Activated CD4-positive, alpha-beta T cell treated with anti-CD3 and anti-CD28 coated beads, Interleukin-2, amount 10 ng/mL, durations not matched to agents 7 days and 5 days (primary cell): ENCODE data around the gene MRPL20. TPM values are rescaled to one million over a fixed set of nuclear protein-coding genes. Genes with fewer than 3 reads are reported as not detected.
"Not testable (repeated sequence)": the region's sequence is repeated elsewhere in the genome, so short reads cannot be mapped to it uniquely, and the experiment has no call there.

Experiments used
- CTCF ChIA-PET: fragments of 350-600 bp; sonication (Branson Sonifier 250); formaldehyde crosslinking; loops from one replicate; lab custom pipeline; 2021; ENCODE audit warnings: antibody characterized with exemption; lab: Charles Lee
- POLR2A ChIA-PET: fragments of 350-600 bp; sonication (Branson Sonifier 250); formaldehyde crosslinking; loops from one replicate; lab custom pipeline; 2021; ENCODE audit warnings: antibody characterized with exemption; lab: Charles Lee
- DNase-seq: peaks from one replicate; pipeline ENCODE4 v3.0.0-alpha.2; 2020
- H3K27ac Mint-ChIP-seq: one replicate; pipeline ENCODE4 v1.8.0; 2021; ENCODE audit warnings: mild to moderate bottlenecking, moderate library complexity, mixed read lengths
- H3K27me3 Mint-ChIP-seq: one replicate; pipeline ENCODE4 v1.8.0; 2021; ENCODE audit warnings: mixed read lengths
- H3K36me3 Mint-ChIP-seq: one replicate; pipeline ENCODE4 v1.8.0; 2021; ENCODE audit warnings: low read depth, mixed read lengths
- H3K4me1 Mint-ChIP-seq: one replicate; pipeline ENCODE4 v1.8.0; 2021; ENCODE audit warnings: mixed read lengths
- H3K4me3 Mint-ChIP-seq: one replicate; pipeline ENCODE4 v1.8.0; 2021; ENCODE audit warnings: mild to moderate bottlenecking, moderate library complexity, mixed read lengths
- H3K9me3 Mint-ChIP-seq: one replicate; pipeline ENCODE4 v1.8.0; 2021; ENCODE audit warnings: mixed read lengths
- total RNA-seq, 2 experiments: library from RNA; stranded (reverse); gene quantifications; one replicate each; pipeline ENCODE4 v1.2.3, GENCODE V29; 2021

MRPL20 gene
- total RNA-seq, 2 experiments from 2014 or later: 98.6 to 107 TPM

- Mint-ChIP-seq H3K27ac (no peak overlapping the region), H3K4me3 (no peak overlapping the region), H3K9me3 (no peaks in the 10 kb centered on the region), H3K36me3 (no peaks in the 10 kb centered on the region), H3K27me3 (peaks cover 5% of the 10 kb centered on the region), H3K4me1 (peaks cover 14% of the 10 kb centered on the region)
- CTCF ChIA-PET: interaction anchor here (0.9 kb wide), 1 partner anchor 20 kb away, joined by 3 read pairs; no protein-coding TSS in a partner anchor
- DNase-seq: no peak
- POLR2A ChIA-PET: no interaction called here
Observed at GRCh38 chr1:1420654-1421141, 13.6 kb upstream of the MRPL20 start.

- ChIA-PET POLR2A (no interaction called here), CTCF (interaction anchor here (0.9 kb wide), 1 partner anchor 20 kb away, joined by 3 read pairs; no protein-coding TSS in a partner anchor)
- no peak overlapping the region for H3K4me3 Mint-ChIP-seq
- H3K9me3 Mint-ChIP-seq: no peaks in the 10 kb centered on the region
- peaks cover 14% of the 10 kb centered on the region for H3K4me1 Mint-ChIP-seq
- H3K27ac Mint-ChIP-seq: no peak overlapping the region
- H3K27me3 Mint-ChIP-seq: peaks cover 4% of the 10 kb centered on the region
- DNase-seq: no peak
- no peaks in the 10 kb centered on the region for H3K36me3 Mint-ChIP-seq
Observed at GRCh38 chr1:1419813-1420653, 12.9 kb upstream of the MRPL20 start.

GRCh38 chr1:1419363-1419812, 12.3 kb upstream of the MRPL20 start:
- peaks cover 14% of the 10 kb centered on the region for H3K4me1 Mint-ChIP-seq
- DNase-seq: no peak
- CTCF ChIA-PET: interaction anchor here (1.3 kb wide), 1 partner anchor 19 kb away, joined by 3 read pairs; no protein-coding TSS in a partner anchor
- H3K27ac Mint-ChIP-seq: no peak overlapping the region
- H3K36me3 Mint-ChIP-seq: no peaks in the 10 kb centered on the region
- H3K9me3 Mint-ChIP-seq: no peaks in the 10 kb centered on the region
- H3K4me3 Mint-ChIP-seq: no peak overlapping the region
- peaks cover 4% of the 10 kb centered on the region for H3K27me3 Mint-ChIP-seq
- POLR2A ChIA-PET: no interaction called here

DNA sequence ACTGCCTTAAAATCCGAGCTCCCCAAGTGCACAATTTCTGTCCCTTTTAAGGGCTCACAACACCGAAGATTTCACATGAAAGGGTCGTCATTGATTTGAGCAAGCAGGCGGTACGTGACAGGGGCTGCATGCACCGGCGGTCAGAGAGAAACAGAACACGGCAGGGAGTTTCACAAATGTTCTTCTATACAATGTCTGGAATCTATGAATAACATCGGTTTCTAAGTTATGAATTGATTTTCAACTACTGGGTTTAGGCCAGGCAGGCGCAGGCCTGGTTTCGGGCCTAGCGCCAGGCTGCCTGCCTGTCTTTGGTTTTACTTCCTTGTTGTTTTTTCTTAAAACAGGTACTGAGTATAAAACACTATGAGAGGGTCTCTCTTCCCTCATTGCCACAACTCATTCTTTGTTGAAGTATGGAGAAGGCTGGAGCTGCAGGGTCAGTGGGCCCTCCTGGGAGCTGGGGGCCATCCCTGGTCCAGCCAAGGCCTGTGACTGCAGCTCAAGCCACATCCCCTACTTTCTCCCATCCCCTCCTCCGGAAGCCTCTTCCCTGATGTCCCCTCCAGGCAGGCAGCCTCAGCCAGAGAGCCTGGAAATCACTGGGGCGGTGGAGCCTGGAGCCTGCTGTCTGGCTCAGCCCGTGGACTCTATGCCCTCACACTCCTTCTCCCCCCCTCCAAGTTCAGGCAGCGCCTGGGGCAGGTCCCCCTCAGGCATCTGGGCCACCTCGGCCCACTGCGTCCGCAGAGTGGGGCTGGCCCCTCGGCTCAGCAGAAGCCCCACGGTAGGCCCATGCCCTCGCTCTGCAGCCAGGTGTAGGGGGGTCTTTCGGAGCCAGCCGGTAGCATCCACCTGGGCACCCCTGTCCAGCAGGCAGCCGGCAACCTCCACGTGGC, 11.6 kb upstream of the MRPL20 start:
- Mint-ChIP-seq H3K27ac (no peak overlapping the region), H3K4me1 (peaks cover 14% of the 10 kb centered on the region), H3K9me3 (no peaks in the 10 kb centered on the region), H3K36me3 (no peaks in the 10 kb centered on the region), H3K27me3 (peaks cover 4% of the 10 kb centered on the region), H3K4me3 (no peak overlapping the region)
- ChIA-PET CTCF (interaction anchor here (1.0 to 1.3 kb wide), 2 partner anchors 12 to 18 kb away, joined by 3 read pairs; no protein-coding TSS in a partner anchor), POLR2A (no interaction called here)
- no peak for DNase-seq

GRCh38 chr1:1417825-1418463, 10.9 kb upstream of the MRPL20 start:
- H3K36me3 Mint-ChIP-seq, H3K27me3 Mint-ChIP-seq, POLR2A ChIA-PET, H3K27ac Mint-ChIP-seq, H3K4me3 Mint-ChIP-seq, H3K9me3 Mint-ChIP-seq, DNase-seq: not testable (repeated sequence)
- CTCF ChIA-PET: interaction anchor here (1.0 to 1.3 kb wide), 2 partner anchors 13 to 17 kb away, joined by 3 read pairs; no protein-coding TSS in a partner anchor
- peaks cover 14% of the 10 kb centered on the region for H3K4me1 Mint-ChIP-seq

GRCh38 chr1:1417396-1417795, 10.3 kb upstream of the MRPL20 start:
- POLR2A ChIA-PET, H3K36me3 Mint-ChIP-seq, H3K27me3 Mint-ChIP-seq, H3K27ac Mint-ChIP-seq, H3K4me3 Mint-ChIP-seq, DNase-seq, H3K9me3 Mint-ChIP-seq, CTCF ChIA-PET: not testable (repeated sequence)
- peaks cover 14% of the 10 kb centered on the region for H3K4me1 Mint-ChIP-seq

DNA sequence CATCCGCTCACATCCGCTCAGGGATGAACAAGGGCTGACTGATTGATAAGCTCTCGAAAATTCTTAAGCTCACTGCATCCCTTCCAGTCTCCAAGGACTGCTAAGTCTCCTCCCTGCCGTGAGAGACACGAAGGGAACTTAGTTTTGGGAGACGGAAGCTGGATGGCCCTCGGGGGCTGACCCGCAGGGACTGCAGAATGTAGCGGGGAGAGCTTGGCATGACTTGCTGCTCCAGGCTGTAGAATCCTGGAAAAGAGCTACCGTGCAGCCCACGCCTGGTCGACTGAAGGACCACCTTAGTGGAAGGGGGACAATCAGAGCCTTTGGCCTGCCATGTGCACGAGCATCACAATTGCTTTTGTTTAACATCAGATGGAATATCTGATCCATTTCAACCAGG, 8.7 kb upstream of the MRPL20 start:
- DNase-seq: no peak
- Mint-ChIP-seq H3K4me3 (no peak overlapping the region), H3K9me3 (peaks cover 2% of the 10 kb centered on the region), H3K27ac (no peak overlapping the region), H3K27me3 (peaks cover 3% of the 10 kb centered on the region), H3K36me3 (peaks cover 4% of the 10 kb centered on the region), H3K4me1 (peaks cover 14% of the 10 kb centered on the region)
- ChIA-PET POLR2A (no interaction called here), CTCF (interaction anchor here (1.1 to 1.6 kb wide), 4 partner anchors 9 to 43 kb away, joined by 3 to 5 read pairs (median 3); no protein-coding TSS in a partner anchor)

GRCh38 chr1:1412311-1412902, 5.3 kb upstream of the MRPL20 start:
- H3K4me3 Mint-ChIP-seq, POLR2A ChIA-PET, H3K9me3 Mint-ChIP-seq, H3K27ac Mint-ChIP-seq, DNase-seq, H3K27me3 Mint-ChIP-seq, H3K36me3 Mint-ChIP-seq, CTCF ChIA-PET: not testable (repeated sequence)
- H3K4me1 Mint-ChIP-seq: peaks cover 12% of the 10 kb centered on the region

GRCh38 chr1:1411626-1412025, 4.5 kb upstream of the MRPL20 start:
- Mint-ChIP-seq H3K4me3 (no peak overlapping the region), H3K4me1 (peaks cover 12% of the 10 kb centered on the region), H3K27ac (no peak overlapping the region), H3K27me3 (no peaks in the 10 kb centered on the region), H3K9me3 (peaks cover 2% of the 10 kb centered on the region), H3K36me3 (peaks cover 10% of the 10 kb centered on the region)
- CTCF ChIA-PET: no interaction called here
- DNase-seq: no peak
- POLR2A ChIA-PET: no interaction called here

DNA sequence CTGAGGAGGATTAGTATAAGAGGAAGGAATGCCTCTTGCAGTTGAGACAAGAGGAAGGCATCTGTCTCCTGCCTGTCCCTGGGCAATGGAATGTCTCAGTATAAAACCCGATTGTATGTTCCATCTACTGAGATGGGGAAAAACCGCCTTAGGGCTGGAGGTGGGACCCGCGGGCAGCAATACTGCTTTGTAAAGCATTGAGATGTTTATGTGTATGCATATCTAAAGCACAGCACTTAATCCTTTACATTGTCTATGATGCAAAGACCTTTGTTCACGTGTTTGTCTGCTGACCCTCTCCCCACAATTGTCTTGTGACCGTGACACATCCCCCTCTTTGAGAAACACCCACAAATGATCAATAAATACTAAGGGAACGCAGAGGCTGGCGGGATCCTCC, 3.1 kb upstream of the MRPL20 start:
- DNase-seq, H3K27me3 Mint-ChIP-seq, CTCF ChIA-PET: not testable (repeated sequence)

GRCh38 chr1:1407636-1408318, 684 bp upstream of the MRPL20 start:
- Mint-ChIP-seq H3K9me3 (peaks cover 2% of the 10 kb centered on the region), H3K4me3 (peak overlapping the region; percentile 82), H3K4me1 (peaks cover 32% of the 10 kb centered on the region), H3K36me3 (peaks cover 33% of the 10 kb centered on the region), H3K27me3 (no peaks in the 10 kb centered on the region), H3K27ac (peak overlapping the region; percentile 84)
- peak; percentile 19 for DNase-seq
- ChIA-PET CTCF (interaction anchor here (0.9 to 2.0 kb wide), 3 partner anchors 10 to 36 kb away, joined by 3 to 14 read pairs (median 6); partner anchors contain the start of gene CCNL2), POLR2A (no interaction called here)

More for the DNA sequence above, 3.1 kb upstream of the MRPL20 start:
- H3K36me3 Mint-ChIP-seq: peaks cover 18% of the 10 kb centered on the region
- peaks cover 24% of the 10 kb centered on the region for H3K4me1 Mint-ChIP-seq
- H3K9me3 Mint-ChIP-seq, H3K4me3 Mint-ChIP-seq, POLR2A ChIA-PET, H3K27ac Mint-ChIP-seq: not testable (repeated sequence)
